ENCODE measurements around the gene STMN1. TPM values are rescaled to one million over a fixed set of nuclear protein-coding genes. Genes with fewer than 3 reads are reported as not detected.

Gene STMN1
- total RNA-seq, 1 donor = 137 TPM

- TF ChIP-seq CTCF (IDR thresholded peaks at IDR 0.05; ENCODE audit: insufficient read depth, low read length) = peak; percentile 98
- no peak overlapping the region for H3K4me3 ChIP-seq (ENCODE audit: low read depth, low read length)
- peak; percentile 95 for DNase-seq (ENCODE audit: low read depth)
These were observed 10.7 kb downstream of the STMN1 start for GRCh38 chr1:25895365-25895990.

GRCh38 chr1:25893116-25893515 is 13.1 kb downstream of the STMN1 start:
- H3K4me3 ChIP-seq (ENCODE audit: low read depth, low read length) = no peak overlapping the region
- TF ChIP-seq CTCF (IDR thresholded peaks at IDR 0.05; ENCODE audit: insufficient read depth, low read length) = no peak
- DNase-seq (ENCODE audit: low read depth) = peak; percentile 47

GRCh38 chr1:25891606-25892005 is 14.6 kb downstream of the STMN1 start:
- no peak overlapping the region for H3K4me3 ChIP-seq (ENCODE audit: low read depth, low read length)
- TF ChIP-seq CTCF (IDR thresholded peaks at IDR 0.05; ENCODE audit: insufficient read depth, low read length) = no peak
- no peak for DNase-seq (ENCODE audit: low read depth)

GRCh38 chr1:25890239-25891034 is 15.8 kb downstream of the STMN1 start:
- peak; percentile 27 for DNase-seq (ENCODE audit: low read depth)
- no peak for TF ChIP-seq CTCF (IDR thresholded peaks at IDR 0.05; ENCODE audit: insufficient read depth, low read length)
- no peak overlapping the region for H3K4me3 ChIP-seq (ENCODE audit: low read depth, low read length)

- peak; percentile 17 for TF ChIP-seq CTCF (IDR thresholded peaks at IDR 0.05; ENCODE audit: insufficient read depth, low read length)
- no peak for DNase-seq (ENCODE audit: low read depth)
- no peak overlapping the region for H3K4me3 ChIP-seq (ENCODE audit: low read depth, low read length)
These were observed 16.7 kb downstream of the STMN1 start for GRCh38 chr1:25889470-25889869.

- H3K4me3 ChIP-seq (ENCODE audit: low read depth, low read length) = no peak overlapping the region
- DNase-seq (ENCODE audit: low read depth) = no peak
- TF ChIP-seq CTCF (IDR thresholded peaks at IDR 0.05; ENCODE audit: insufficient read depth, low read length) = no peak
These were observed 17.7 kb downstream of the STMN1 start for GRCh38 chr1:25888426-25888987.

Measured in fibroblast of the aortic adventitia (primary cell).